ENCODE data around the gene RASGRP4.

- no peak for TF ChIP-seq YY1 (IDR thresholded peaks at IDR 0.05; ENCODE audit: insufficient read depth, insufficient read length)
- TF ChIP-seq ZNF274 (IDR thresholded peaks at IDR 0.05; ENCODE audit: low read depth, low read length): no peak
Observed at GRCh38 chr19:38441657-38442348, 15.8 kb upstream of the RASGRP4 start.
